BJ (cell line): ENCODE results near the gene PRDM4. TPM values are rescaled to one million over a fixed set of nuclear protein-coding genes. Genes with fewer than 3 reads are reported as not detected.

Experiments used
- CTCF ChIA-PET: fragments of 350-600 bp; formaldehyde crosslinking; extraction: SDS; loops from one replicate; lab custom pipeline; 2021; ENCODE audit warnings: antibody characterized with exemption, inconsistent platforms; lab: Yijun Ruan, JAX
- POLR2A ChIA-PET: fragments of 300-600 bp; sonication (Branson Sonifier 250); formaldehyde crosslinking; extraction: SDS; loops from one replicate; lab custom pipeline; 2021; ENCODE audit warnings: antibody characterized with exemption; lab: Charles Lee
- DNase-seq: peaks from one replicate; pipeline ENCODE4 v3.0.0-alpha.2; 2011; ENCODE audit warnings: low read depth
- H3K27me3 ChIP-seq: 2 replicates; pipeline ENCODE4 v1.6.0; 2011; ENCODE audit warnings: low read length; ENCODE audit not compliant: control insufficient read depth, insufficient read depth
- H3K36me3 ChIP-seq: 2 replicates; pipeline ENCODE4 v1.5.1; 2011; ENCODE audit warnings: low read length; ENCODE audit not compliant: control insufficient read depth, insufficient read depth
- H3K4me3 ChIP-seq: 2 replicates; pipeline ENCODE4 v1.5.1; 2011; ENCODE audit warnings: low read depth, mild to moderate bottlenecking, control low read depth, low read length
- polyA plus RNA-seq: library from polyadenylated mRNA; depleted of rRNA; stranded (reverse); fragments of >200 nt; gene quantifications from 2 replicates; pipeline ENCODE4 v1.2.3, GENCODE V29; 2011
- TF ChIP-seq, protein P1 (sequence below): IDR thresholded peaks from 2 replicates; pipeline ENCODE4 v1.5.1; 2011; ENCODE audit warnings: low read depth, mild to moderate bottlenecking, control low read depth, inconsistent platforms, low read length, moderate library complexity; ENCODE audit not compliant: insufficient read depth

The PRDM4 gene
- polyA plus RNA-seq, 1 experiment, result 21.6 TPM

DNA sequence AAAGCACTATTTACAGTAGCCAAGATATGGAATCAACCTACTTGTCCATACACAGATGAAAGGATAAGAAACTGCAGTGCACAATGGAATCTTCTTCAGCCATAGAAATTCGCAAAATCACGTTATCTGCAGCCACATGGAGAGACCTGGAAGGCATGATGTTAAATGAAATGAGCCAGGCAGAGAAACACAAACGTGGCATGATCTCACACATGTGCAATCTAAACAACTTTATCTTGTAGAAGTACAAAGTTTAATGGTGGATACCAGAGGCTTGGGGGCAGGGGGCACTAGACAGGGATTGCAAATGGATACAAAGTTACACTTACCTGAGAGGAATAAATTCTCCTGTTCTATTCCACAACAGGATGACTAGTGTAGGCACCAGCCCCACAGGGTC is 37.6 kb upstream of the PRDM4 start:
- no peaks in the 10 kb centered on the region for H3K36me3 ChIP-seq

DNA sequence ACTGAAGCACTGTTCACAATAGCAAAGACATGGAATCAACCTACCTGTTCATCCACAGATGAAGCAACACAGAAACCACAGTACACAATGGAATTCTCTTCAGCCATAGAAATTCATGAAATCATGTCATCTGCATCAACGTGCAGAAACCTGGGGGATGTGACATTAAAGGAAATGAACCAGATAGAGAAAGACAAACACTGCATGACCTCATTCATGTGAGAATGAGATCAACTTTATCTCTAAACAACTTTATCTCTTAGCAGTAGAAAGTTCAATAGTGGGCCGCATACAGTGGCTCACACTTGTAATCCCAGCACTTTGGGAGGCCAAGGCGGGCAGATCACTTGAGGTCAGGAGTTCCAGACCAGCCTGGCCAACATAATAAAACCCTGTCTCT is 33.5 kb upstream of the PRDM4 start:
- TF ChIP-seq, protein P1, sequence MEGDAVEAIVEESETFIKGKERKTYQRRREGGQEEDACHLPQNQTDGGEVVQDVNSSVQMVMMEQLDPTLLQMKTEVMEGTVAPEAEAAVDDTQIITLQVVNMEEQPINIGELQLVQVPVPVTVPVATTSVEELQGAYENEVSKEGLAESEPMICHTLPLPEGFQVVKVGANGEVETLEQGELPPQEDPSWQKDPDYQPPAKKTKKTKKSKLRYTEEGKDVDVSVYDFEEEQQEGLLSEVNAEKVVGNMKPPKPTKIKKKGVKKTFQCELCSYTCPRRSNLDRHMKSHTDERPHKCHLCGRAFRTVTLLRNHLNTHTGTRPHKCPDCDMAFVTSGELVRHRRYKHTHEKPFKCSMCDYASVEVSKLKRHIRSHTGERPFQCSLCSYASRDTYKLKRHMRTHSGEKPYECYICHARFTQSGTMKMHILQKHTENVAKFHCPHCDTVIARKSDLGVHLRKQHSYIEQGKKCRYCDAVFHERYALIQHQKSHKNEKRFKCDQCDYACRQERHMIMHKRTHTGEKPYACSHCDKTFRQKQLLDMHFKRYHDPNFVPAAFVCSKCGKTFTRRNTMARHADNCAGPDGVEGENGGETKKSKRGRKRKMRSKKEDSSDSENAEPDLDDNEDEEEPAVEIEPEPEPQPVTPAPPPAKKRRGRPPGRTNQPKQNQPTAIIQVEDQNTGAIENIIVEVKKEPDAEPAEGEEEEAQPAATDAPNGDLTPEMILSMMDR, result no peak
- Histone ChIP-seq H3K4me3 (no peak overlapping the region), H3K36me3 (no peaks in the 10 kb centered on the region), H3K27me3 (peaks cover 2% of the 10 kb centered on the region)
- DNase-seq, result no peak
- ChIA-PET CTCF (no interaction called here), POLR2A (no interaction called here)

More for the DNA sequence above, 37.6 kb upstream of the PRDM4 start:
- ChIA-PET POLR2A (no interaction called here), CTCF (no interaction called here)
- TF ChIP-seq, protein P1, result no peak
- no peak for DNase-seq
- Histone ChIP-seq H3K27me3 (peaks cover 2% of the 10 kb centered on the region), H3K4me3 (no peak overlapping the region)

DNA sequence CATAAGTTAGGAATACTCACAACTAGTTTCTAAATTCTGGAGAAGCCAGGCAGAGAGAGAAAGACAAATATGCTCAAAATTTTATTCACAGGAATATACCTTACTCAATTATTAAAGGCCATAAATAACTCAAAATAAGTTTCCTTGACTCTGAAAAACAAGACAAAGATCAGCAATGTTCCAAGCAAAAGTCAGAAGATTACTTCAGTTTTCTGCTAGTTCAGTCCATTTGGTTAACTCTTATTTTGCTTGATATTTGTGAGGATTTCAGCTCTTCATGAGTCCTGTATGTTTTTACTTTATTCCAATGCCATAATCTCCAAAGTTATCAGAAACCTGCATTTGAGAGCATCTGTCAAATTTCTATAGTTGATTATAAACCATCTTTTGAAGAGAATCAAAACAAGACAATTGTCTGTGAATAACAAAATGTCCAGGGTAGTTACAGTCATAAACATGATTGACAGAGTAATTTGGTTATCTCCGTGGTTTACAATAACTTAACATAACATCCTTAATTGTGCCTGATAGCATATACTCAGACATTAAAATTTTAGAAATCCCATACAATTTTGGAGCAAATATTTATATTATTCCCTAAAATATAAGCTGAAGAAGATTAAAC is 30.6 kb upstream of the PRDM4 start:
- H3K36me3 ChIP-seq, result no peaks in the 10 kb centered on the region
- TF ChIP-seq, protein P1, result no peak
- CTCF ChIA-PET, result interaction anchor here (0.7 kb wide), 1 partner anchor 16 kb away, joined by 3 read pairs; no protein-coding TSS in a partner anchor
- DNase-seq, result no peak
- no peak overlapping the region for H3K4me3 ChIP-seq
- POLR2A ChIA-PET, result no interaction called here
- H3K27me3 ChIP-seq, result peaks cover under 1% of the 10 kb centered on the region; the same call in 1 of the 2 replicates

DNA sequence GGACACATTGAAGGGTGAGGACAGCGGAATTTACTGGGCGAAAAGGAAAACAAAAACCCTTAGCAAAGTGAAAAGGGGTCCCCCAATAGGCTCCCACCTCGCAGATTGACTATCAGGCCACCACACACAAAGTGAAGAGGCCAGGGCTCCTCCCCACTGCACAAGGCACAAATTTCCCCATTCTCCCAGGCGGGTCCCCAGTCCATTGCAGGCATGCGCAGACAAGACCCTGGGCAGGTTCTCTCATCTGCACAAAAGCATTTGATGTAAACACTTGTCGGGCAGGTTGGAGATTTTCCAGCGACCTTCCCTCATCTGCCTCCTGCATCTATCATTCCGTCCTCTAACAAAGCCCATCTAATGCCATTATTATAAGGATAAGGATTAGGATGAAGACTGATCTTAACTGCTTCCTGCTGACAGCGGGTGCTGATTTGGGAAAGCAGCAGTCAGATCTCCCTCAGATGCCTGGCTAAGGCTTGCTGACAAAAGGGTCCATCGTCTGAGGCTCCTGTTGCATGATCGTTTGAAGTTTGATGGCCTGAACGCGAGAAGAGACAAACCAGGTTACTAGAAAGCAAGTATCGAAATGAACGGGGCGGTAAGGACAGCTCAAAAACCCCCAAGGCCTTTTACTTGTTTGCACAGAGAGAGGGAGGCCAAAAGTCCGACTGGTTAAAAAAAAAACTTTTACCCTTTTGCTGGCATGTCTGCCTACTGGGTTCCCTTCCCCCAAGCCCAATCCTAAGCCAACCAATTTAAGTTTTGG is 27.9 kb upstream of the PRDM4 start:
- Histone ChIP-seq H3K27me3 (no peaks in the 10 kb centered on the region), H3K36me3 (no peaks in the 10 kb centered on the region), H3K4me3 (no peak overlapping the region)
- ChIA-PET POLR2A (no interaction called here), CTCF (interaction anchor here (1.2 kb wide), 1 partner anchor 12 kb away, joined by 3 read pairs; no protein-coding TSS in a partner anchor)
- TF ChIP-seq, protein P1, result no peak
- DNase-seq, result no peak

DNA sequence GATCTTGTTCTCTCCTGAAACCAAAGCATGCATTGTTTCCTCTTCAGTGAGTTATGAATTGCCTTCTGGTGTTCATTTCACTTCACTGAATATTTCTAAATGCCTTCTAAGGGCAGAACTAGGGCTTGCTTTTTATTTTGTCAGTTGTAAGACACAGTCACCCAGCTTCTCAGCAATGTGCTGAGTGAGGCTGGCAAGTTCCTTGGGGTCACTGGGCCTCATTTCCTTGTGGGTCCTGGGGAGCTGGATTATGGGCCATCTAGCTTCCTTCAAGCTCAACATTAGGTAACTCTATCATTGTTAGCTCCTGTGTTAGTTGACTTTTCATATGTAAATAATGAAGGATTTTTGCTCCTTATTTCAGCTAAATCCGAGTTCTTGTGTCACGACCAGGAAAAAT is 27.3 kb upstream of the PRDM4 start:
- TF ChIP-seq, protein P1, result no peak
- no peak overlapping the region for H3K4me3 ChIP-seq
- no peaks in the 10 kb centered on the region for H3K36me3 ChIP-seq
- ChIA-PET CTCF (interaction anchor here (1.2 kb wide), 1 partner anchor 11 kb away, joined by 3 read pairs; no protein-coding TSS in a partner anchor), POLR2A (no interaction called here)
- DNase-seq, result no peak
- H3K27me3 ChIP-seq, result no peaks in the 10 kb centered on the region
